HL-60 (cell line): ENCODE results near the gene GATD1.

Experiments
- DNase-seq, 2 experiments: peaks; one replicate each; pipeline ENCODE4 v3.0.0-alpha.2; 2010 to 2020; ENCODE audit warnings: low read depth in 1 of 2, low spot score in 1 of 2
- H3K27ac ChIP-seq: fragments of 250-450 bp; sonication (Bioruptor Pico); replicated peaks from 2 replicates; pipeline ENCODE4 v1.5.1; 2020; ENCODE audit warnings: mild to moderate bottlenecking, moderate library complexity
- H3K27me3 ChIP-seq: fragments of 250-450 bp; sonication (Bioruptor Pico); 2 replicates; pipeline ENCODE4 v1.5.1; 2021; ENCODE audit warnings: mild to moderate bottlenecking, moderate library complexity; ENCODE audit not compliant: insufficient read depth, poor library complexity, severe bottlenecking
- H3K4me3 ChIP-seq: replicated peaks from 2 replicates; pipeline ENCODE4 v1.5.1; 2011; ENCODE audit warnings: mild to moderate bottlenecking, control low read depth, low read length; ENCODE audit not compliant: insufficient read depth
- GABPA ChIP-seq: IDR thresholded peaks from 2 replicates; pipeline ENCODE4 v1.6.1; 2012; ENCODE audit warnings: low read depth
- POLR2AphosphoS5 ChIP-seq: IDR thresholded peaks from 2 replicates; pipeline ENCODE4 v1.6.1; 2012; ENCODE audit warnings: low read depth
- REST ChIP-seq: IDR thresholded peaks from 2 replicates; pipeline ENCODE4 v1.6.1; 2012; ENCODE audit warnings: low read depth; ENCODE audit not compliant: insufficient replicate concordance
- SPI1 ChIP-seq: IDR thresholded peaks from 2 replicates; pipeline ENCODE4 v1.6.1; 2012; ENCODE audit warnings: low read depth, mild to moderate bottlenecking, borderline replicate concordance
- TF ChIP-seq, protein P1 (sequence below): IDR thresholded peaks from one replicate; pipeline ENCODE4 v1.5.1; 2011; ENCODE audit warnings: low read length, control low read depth, inconsistent platforms; ENCODE audit not compliant: insufficient read depth

GATD1 gene

GRCh38 chr11:782264-783174 lies 5.2 kb upstream of the GATD1 start:
- DNase-seq: no peak
- no peaks in the 10 kb centered on the region for H3K27me3 ChIP-seq
- H3K27ac ChIP-seq: no peak overlapping the region
- TF ChIP-seq, protein P1, sequence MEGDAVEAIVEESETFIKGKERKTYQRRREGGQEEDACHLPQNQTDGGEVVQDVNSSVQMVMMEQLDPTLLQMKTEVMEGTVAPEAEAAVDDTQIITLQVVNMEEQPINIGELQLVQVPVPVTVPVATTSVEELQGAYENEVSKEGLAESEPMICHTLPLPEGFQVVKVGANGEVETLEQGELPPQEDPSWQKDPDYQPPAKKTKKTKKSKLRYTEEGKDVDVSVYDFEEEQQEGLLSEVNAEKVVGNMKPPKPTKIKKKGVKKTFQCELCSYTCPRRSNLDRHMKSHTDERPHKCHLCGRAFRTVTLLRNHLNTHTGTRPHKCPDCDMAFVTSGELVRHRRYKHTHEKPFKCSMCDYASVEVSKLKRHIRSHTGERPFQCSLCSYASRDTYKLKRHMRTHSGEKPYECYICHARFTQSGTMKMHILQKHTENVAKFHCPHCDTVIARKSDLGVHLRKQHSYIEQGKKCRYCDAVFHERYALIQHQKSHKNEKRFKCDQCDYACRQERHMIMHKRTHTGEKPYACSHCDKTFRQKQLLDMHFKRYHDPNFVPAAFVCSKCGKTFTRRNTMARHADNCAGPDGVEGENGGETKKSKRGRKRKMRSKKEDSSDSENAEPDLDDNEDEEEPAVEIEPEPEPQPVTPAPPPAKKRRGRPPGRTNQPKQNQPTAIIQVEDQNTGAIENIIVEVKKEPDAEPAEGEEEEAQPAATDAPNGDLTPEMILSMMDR: no peak
- TF ChIP-seq POLR2AphosphoS5: no peak
- TF ChIP-seq SPI1: no peak
- TF ChIP-seq REST: no peak
- no peak for TF ChIP-seq GABPA
- no peak overlapping the region for H3K4me3 ChIP-seq

- no peak overlapping the region for H3K4me3 ChIP-seq
- TF ChIP-seq, protein P1: no peak
- TF ChIP-seq SPI1 (no peak), REST (no peak), POLR2AphosphoS5 (no peak)
- no peaks in the 10 kb centered on the region for H3K27me3 ChIP-seq
- H3K27ac ChIP-seq: no peak overlapping the region
- no peak for DNase-seq
These were observed 2.8 kb upstream of the GATD1 start for GRCh38 chr11:779955-780532.

DNA sequence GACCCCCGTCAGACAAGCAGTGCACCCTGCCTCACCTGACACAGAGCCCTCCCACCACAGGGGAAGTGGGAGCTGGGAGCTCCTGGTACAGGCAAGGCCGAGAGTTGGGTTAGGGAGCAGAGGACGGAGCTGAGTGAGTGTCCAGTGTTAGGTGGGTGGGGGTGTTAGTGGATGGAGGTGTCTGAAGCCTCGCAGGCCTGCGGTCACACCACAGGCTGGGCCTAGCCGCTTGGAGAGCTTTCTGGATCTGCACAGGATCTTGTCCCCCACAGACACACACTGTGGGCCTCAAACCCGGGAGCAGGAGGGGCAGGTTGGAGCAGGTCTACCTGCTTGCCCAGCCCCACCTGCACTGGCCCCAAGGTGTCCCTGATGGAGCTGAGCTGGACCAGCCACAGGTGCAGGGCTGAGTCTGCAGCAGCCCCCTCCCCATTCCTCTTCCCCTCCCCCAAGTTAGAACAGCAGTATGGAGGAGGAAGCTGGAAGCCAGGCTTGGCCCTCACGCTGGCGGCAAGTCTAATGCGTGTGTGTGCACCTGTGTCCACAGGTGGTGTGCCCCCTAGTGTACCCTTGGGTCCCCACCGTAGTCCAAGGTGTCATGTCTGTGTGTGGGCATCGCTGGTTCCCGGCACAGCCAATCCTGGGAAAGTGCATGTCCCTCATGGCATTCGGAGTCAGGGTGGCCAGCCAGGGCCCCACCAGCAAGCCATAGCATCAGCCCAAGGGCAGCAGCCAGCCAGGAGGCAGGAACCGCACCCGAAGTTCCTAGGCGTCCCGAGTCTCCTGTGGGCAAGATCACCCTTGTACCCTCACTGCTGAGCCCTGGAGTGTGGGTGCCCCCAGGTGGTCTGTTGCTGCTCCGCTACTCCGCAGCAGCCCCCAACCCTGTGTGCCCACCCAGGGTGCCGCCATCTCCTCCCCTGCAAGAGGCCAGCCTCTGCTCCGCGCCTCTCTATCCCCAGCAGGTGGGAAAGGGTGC lies 2.0 kb upstream of the GATD1 start:
- H3K27ac ChIP-seq: no peak overlapping the region
- TF ChIP-seq SPI1 (no peak), GABPA (no peak), POLR2AphosphoS5 (no peak), REST (no peak)
- TF ChIP-seq, protein P1: no peak
- no peaks in the 10 kb centered on the region for H3K27me3 ChIP-seq
- H3K4me3 ChIP-seq: no peak overlapping the region
- DNase-seq: no peak
